Spleen (tissue), 7 donors: ENCODE results near the gene RNF31.

ENCODE experiments used
- POLR2A ChIP-seq, 3 donors: fragments of 450-650 bp; IDR thresholded peaks; one replicate each; pipeline ENCODE4 v1.5.1; 2017; ENCODE audit warnings: antibody characterized with exemption in 3 of 3, mild to moderate bottlenecking in 1 of 3
- POLR2AphosphoS5 ChIP-seq, 3 donors: sonication (generic); formaldehyde crosslinking; IDR thresholded peaks; one replicate each; pipeline ENCODE4 v1.5.1; 2017; ENCODE audit warnings: antibody characterized with exemption in 3 of 3
- TF ChIP-seq, protein P1 (sequence below), 11 experiments: fragments of 200-600 bp in 7 of 11; fragments of 450-650 bp in 4 of 11; sonication (generic) in 4 of 11; IDR thresholded peaks in 8 of 11; conservative IDR thresholded peaks in 3 of 11; 1 replicate in 7 of 11; 2 replicates in 4 of 11; pipeline versions ENCODE4 v1.4.0 to v1.8.0; 2016 to 2021; ENCODE audit warnings: antibody characterized with exemption in 11 of 11, inconsistent platforms in 4 of 11, mild to moderate bottlenecking in 1 of 11
- donor health status: DM: no; HTN: no; CAD: no; lungs with moderate emphysema.
- donor health status: DM: no; HTN: no; CAD: no.
- donor health status: DM: no; HTN: no; CAD: no.

GRCh38 chr14:24110523-24110922, 36.8 kb upstream of the RNF31 start:
- TF ChIP-seq, protein P1, sequence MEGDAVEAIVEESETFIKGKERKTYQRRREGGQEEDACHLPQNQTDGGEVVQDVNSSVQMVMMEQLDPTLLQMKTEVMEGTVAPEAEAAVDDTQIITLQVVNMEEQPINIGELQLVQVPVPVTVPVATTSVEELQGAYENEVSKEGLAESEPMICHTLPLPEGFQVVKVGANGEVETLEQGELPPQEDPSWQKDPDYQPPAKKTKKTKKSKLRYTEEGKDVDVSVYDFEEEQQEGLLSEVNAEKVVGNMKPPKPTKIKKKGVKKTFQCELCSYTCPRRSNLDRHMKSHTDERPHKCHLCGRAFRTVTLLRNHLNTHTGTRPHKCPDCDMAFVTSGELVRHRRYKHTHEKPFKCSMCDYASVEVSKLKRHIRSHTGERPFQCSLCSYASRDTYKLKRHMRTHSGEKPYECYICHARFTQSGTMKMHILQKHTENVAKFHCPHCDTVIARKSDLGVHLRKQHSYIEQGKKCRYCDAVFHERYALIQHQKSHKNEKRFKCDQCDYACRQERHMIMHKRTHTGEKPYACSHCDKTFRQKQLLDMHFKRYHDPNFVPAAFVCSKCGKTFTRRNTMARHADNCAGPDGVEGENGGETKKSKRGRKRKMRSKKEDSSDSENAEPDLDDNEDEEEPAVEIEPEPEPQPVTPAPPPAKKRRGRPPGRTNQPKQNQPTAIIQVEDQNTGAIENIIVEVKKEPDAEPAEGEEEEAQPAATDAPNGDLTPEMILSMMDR (IDR thresholded peaks at IDR 0.05 in 8 of 11, conservative IDR thresholded peaks at IDR 0.05 in 3 of 11): no peak
- TF ChIP-seq POLR2AphosphoS5 (IDR thresholded peaks at IDR 0.05): no peak
- no peak for TF ChIP-seq POLR2A (IDR thresholded peaks at IDR 0.05)
